HepG2 (cell line): ENCODE measurements around the gene GDAP1L1. TPM values are rescaled to one million over a fixed set of nuclear protein-coding genes. Genes with fewer than 3 reads are reported as not detected.
A peak's percentile ranks its signal among the peaks of the same experiment; 100 is the strongest.

Experiments used
- ATAC-seq: fragments of 200-7000 bp; cut with Tn5 transposase; 3 replicates; pipeline ENCODE4 v1.9.1; 2020; ENCODE audit warnings: mild to moderate bottlenecking, moderate library complexity
- Bru-seq: library from RNA; stranded (reverse); fragments of 400-500 nt; gene quantifications from one replicate; lab custom pipeline; 2021; lab: Mats Ljungman, UMichigan
- BruChase-seq, 2 experiments: library from RNA; stranded (reverse); fragments of 400-500 nt; gene quantifications; one replicate each; lab custom pipeline; 2021; lab: Mats Ljungman, UMichigan
- BruUV-seq: library from RNA; stranded (reverse); fragments of 400-500 nt; replicated peaks from 2 replicates; lab custom pipeline; 2021; lab: Mats Ljungman, UMichigan
- CTCF ChIA-PET: fragments of 300-600 bp; formaldehyde crosslinking; extraction: SDS; loops from one replicate; lab custom pipeline; 2021; ENCODE audit warnings: low total read pairs, inconsistent platforms, low intra/inter-chr PET ratio; lab: Yijun Ruan, JAX
- POLR2A ChIA-PET: fragments of 350-600 bp; sonication (Branson Sonifier 250); formaldehyde crosslinking; loops from one replicate; lab custom pipeline; 2020; ENCODE audit warnings: antibody characterized with exemption, inconsistent platforms; lab: Yijun Ruan, JAX
- DNase-seq: peaks from one replicate; pipeline ENCODE4 v3.0.0-alpha.2; 2015; ENCODE audit warnings: low spot score
- FAIRE-seq: peaks from 3 replicates; lab custom pipeline; 2011; peaks lifted over from hg19 to GRCh38; lab: Jason Lieb, UNC
- H2AFZ ChIP-seq: one replicate; pipeline ENCODE4 v1.6.1; 2011; ENCODE audit warnings: low read length, inconsistent platforms
- H3K27ac ChIP-seq: fragments of 300-600 bp; 3 replicates; pipeline ENCODE4 v1.8.0; 2011; ENCODE audit warnings: mixed run types, mild to moderate bottlenecking, mixed read lengths, low read length, inconsistent platforms; ENCODE audit not compliant: insufficient read depth; ENCODE audit errors: extremely low read length
- H3K27me3 ChIP-seq, 2 experiments: fragments of 200-600 bp in 1 of 2; 2 replicates in 1 of 2; 3 replicates in 1 of 2; pipeline versions ENCODE4 v1.6.0 to v1.8.0; 2011; ENCODE audit warnings: low read length in 2 of 2, mild to moderate bottlenecking in 2 of 2, moderate library complexity in 2 of 2, inconsistent platforms in 1 of 2; ENCODE audit not compliant: insufficient read depth in 2 of 2, control insufficient read depth in 1 of 2
- H3K36me3 ChIP-seq, 2 experiments: fragments of 200-600 bp in 1 of 2; replicated peaks in 1 of 2; 2 replicates in 1 of 2; 3 replicates in 1 of 2; pipeline versions ENCODE4 v1.5.1 to v1.8.0; 2011; ENCODE audit warnings: low read length in 2 of 2, inconsistent platforms in 1 of 2; ENCODE audit not compliant: insufficient read depth in 2 of 2, control insufficient read depth in 1 of 2
- H3K4me1 ChIP-seq: 2 replicates; pipeline ENCODE4 v1.5.1; 2012; ENCODE audit warnings: low read length, inconsistent platforms; ENCODE audit not compliant: insufficient read depth
- H3K4me2 ChIP-seq: 2 replicates; pipeline ENCODE4 v1.6.0; 2011; ENCODE audit warnings: low read depth, low read length, inconsistent platforms
- H3K4me3 ChIP-seq, 3 experiments: fragments of 200-600 bp in 1 of 3; sonication (generic), shearing (Covaris generic) in 1 of 3; replicated peaks in 1 of 3; 2 replicates each; pipeline ENCODE4 v1.5.1; 2011 to 2016; ENCODE audit warnings: low read length in 3 of 3, inconsistent platforms in 2 of 3, low read depth in 2 of 3, mild to moderate bottlenecking in 2 of 3, control low read depth in 1 of 3, mixed read lengths in 1 of 3; ENCODE audit not compliant: insufficient read depth in 1 of 3
- H3K79me2 ChIP-seq: one replicate; pipeline ENCODE4 v1.6.1; 2011; ENCODE audit warnings: low read length, inconsistent platforms; ENCODE audit not compliant: insufficient read depth
- H3K9ac ChIP-seq: 2 replicates; pipeline ENCODE4 v1.6.0; 2011; ENCODE audit warnings: mild to moderate bottlenecking, low read depth, low read length, inconsistent platforms; ENCODE audit not compliant: insufficient read depth
- H3K9me3 ChIP-seq: 2 replicates; pipeline ENCODE4 v1.5.1; 2012; ENCODE audit warnings: mild to moderate bottlenecking, low read length
- H4K20me1 ChIP-seq: 2 replicates; pipeline ENCODE4 v1.6.0; 2011; ENCODE audit warnings: inconsistent platforms, mild to moderate bottlenecking, low read length, moderate library complexity; ENCODE audit not compliant: insufficient read depth
- GABPA ChIP-seq, 2 experiments: IDR thresholded peaks; 2 replicates each; pipeline ENCODE4 v1.6.1; 2011 to 2016; ENCODE audit warnings: low read depth in 2 of 2, low read length in 1 of 2, missing biosample characterization in 1 of 2, missing genetic modification characterization in 1 of 2
- ZFP41 ChIP-seq: sonication (generic); formaldehyde crosslinking; IDR thresholded peaks from 2 replicates; pipeline ENCODE4 v1.4.0; 2020; ENCODE audit warnings: mild to moderate bottlenecking, missing genetic modification reagents, borderline replicate concordance
- ZMYM2 ChIP-seq: sonication (generic); formaldehyde crosslinking; IDR thresholded peaks from 2 replicates; pipeline ENCODE4 v1.8.0; 2022; ENCODE audit warnings: mild to moderate bottlenecking, missing genetic modification reagents
- WGBS: methylation state at CpG from one replicate; pipeline ENCODE4 v1.1.6; 2017; ENCODE audit warnings: low lambda C conversion rate; 5-methylcytosine and 5-hydroxymethylcytosine counted together
- in situ Hi-C: cut with HindIII; loops from 2 replicates; pipeline ENCODE4 v1.10.0; 2017; ENCODE audit warnings: low pct_unique_long_range_greater_than_20kb; ENCODE audit not compliant: extremely low pct_ligation_motif_present
- intact Hi-C: fragments of 100-400 bp; cut with micrococcal nuclease; formaldehyde crosslinking; loops from one replicate; pipeline ENCODE4 v1.10.0; 2022; ENCODE audit not compliant: unreplicated experiment
- long read RNA-seq, 2 experiments: library from RNA in 1 of 2; library from polyadenylated mRNA in 1 of 2; stranded (forward) in 1 of 2; unstranded in 1 of 2; transcript quantifications; one replicate each; pipeline ENCODE4 v2.0.0, GENCODE V29; 2019 to 2022
- polyA minus RNA-seq, 3 experiments: library from RNA; depleted of rRNA, polyadenylated mRNA; stranded (reverse); fragments of >200 nt; gene quantifications; 2 replicates each; pipeline ENCODE4 v1.2.3, GENCODE V29; 2011; ENCODE audit warnings: low replicate concordance in 1 of 3
- polyA plus RNA-seq, 8 experiments: library from polyadenylated mRNA; depleted of rRNA in 3 of 8; stranded (reverse) in 7 of 8; unstranded in 1 of 8; fragments of >200 nt; fragmentation: Illumina TruSeq in 4 of 8; extraction: Trizol in 4 of 8; gene quantifications; 2 replicates each; pipeline versions ENCODE4 v1.2.1 to v1.2.3, GENCODE V29; 2011 to 2016; ENCODE audit warnings: low read depth in 4 of 8, missing spikeins in 1 of 8, mixed read lengths in 1 of 8; ENCODE audit not compliant: insufficient read depth in 1 of 8
- total RNA-seq, 5 experiments: library from RNA; depleted of rRNA; stranded (reverse); fragments of >200 nt; fragmentation: Illumina TruSeq; extraction: Trizol; gene quantifications; 2 replicates each; pipeline ENCODE4 v1.2.3, GENCODE V29; 2016; ENCODE audit warnings: low read depth in 1 of 5

The GDAP1L1 gene
- not detected in 2 replicates for total RNA-seq (2016; rRNA removed; fragmentation: Illumina TruSeq; extraction: Trizol)
- total RNA-seq (2016; cell fraction: cytosol; rRNA removed; fragmentation: Illumina TruSeq; extraction: Trizol; ENCODE audit: low read depth): not detected in 2 replicates
- total RNA-seq (2016; cell fraction: insoluble cytoplasmic fraction; rRNA removed; fragmentation: Illumina TruSeq; extraction: Trizol): not detected in 2 replicates
- total RNA-seq (2016; cell fraction: membrane; rRNA removed; fragmentation: Illumina TruSeq; extraction: Trizol): not detected in 2 replicates
- total RNA-seq (2016; cell fraction: nucleus; rRNA removed; fragmentation: Illumina TruSeq; extraction: Trizol): not detected in 2 replicates
- polyA plus RNA-seq (2011; rRNA removed): 0.04 and 0.13 TPM in 2 replicates
- 0.26 TPM in 1 of 2 replicates, not detected in the other for polyA plus RNA-seq (2011; cell fraction: cytosol; rRNA removed)
- polyA plus RNA-seq (2011; cell fraction: nucleus; rRNA removed): 0.26 TPM in 1 of 2 replicates, not detected in the other
- polyA plus RNA-seq (2012): 0.47 and 0.64 TPM in 2 replicates
- not detected in 2 replicates for polyA plus RNA-seq (2016; cell fraction: cytosol; fragmentation: Illumina TruSeq; extraction: Trizol; ENCODE audit: low read depth)
- polyA plus RNA-seq (2016; cell fraction: insoluble cytoplasmic fraction; fragmentation: Illumina TruSeq; extraction: Trizol; ENCODE audit: low read depth): not detected in 2 replicates
- polyA plus RNA-seq (2016; cell fraction: membrane; fragmentation: Illumina TruSeq; extraction: Trizol; ENCODE audit: low read depth): not detected in 2 replicates
- not detected in 2 replicates for polyA plus RNA-seq (2016; cell fraction: nucleus; fragmentation: Illumina TruSeq; extraction: Trizol; ENCODE audit: insufficient read depth, low read depth)
- not detected in 2 replicates for polyA minus RNA-seq (2011; rRNA and poly(A)+ RNA removed; ENCODE audit: low replicate concordance)
- not detected in 2 replicates for polyA minus RNA-seq (2011; cell fraction: cytosol; rRNA and poly(A)+ RNA removed)
- not detected in 2 replicates for polyA minus RNA-seq (2011; cell fraction: nucleus; rRNA and poly(A)+ RNA removed)
- percentile 15 among the genes with signal in this experiment for Bru-seq, nascent RNA
- percentile 19 among the genes with signal in this experiment for BruChase-seq, experiment 1, labeled RNA remaining after a 6-hour chase
- BruChase-seq, experiment 2, labeled RNA remaining after a 2-hour chase: percentile 17 among the genes with signal in this experiment
- long read RNA-seq, experiment 1: 0 reads
- long read RNA-seq, experiment 2, partial matches to known transcripts: 0 of 3 reads
- long read RNA-seq, experiment 2, other reads (novel, unspliced or antisense): 3 of 3 reads

DNA sequence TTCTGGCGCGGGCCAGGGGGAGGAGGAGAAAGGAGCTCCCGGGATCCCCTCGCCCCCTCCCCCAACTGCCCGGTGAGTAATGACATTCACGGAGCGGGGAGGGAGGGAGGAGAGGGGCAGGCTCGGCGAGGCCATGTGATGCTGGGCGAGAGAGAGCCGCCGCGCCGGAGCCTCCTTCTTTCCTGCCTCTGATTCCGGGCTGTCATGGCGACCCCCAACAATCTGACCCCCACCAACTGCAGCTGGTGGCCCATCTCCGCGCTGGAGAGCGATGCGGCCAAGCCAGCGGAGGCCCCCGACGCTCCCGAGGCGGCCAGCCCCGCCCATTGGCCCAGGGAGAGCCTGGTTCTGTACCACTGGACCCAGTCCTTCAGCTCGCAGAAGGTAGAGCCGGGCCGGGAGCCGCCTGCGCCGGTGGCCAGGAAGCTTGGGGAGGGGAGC lies at the start of gene GDAP1L1:
Gene GDAP1L1, plus strand, starts transcription at position 178 of the 441 bp plus-strand sequence. Its CDS starts 27 bp downstream, at position 205.
- 61% methylated on average over 30 of the region's 32 CpGs for WGBS
- H3K27me3 ChIP-seq: no peaks in the 10 kb centered on the region; a peak in 3 of 5 replicates
- H3K9ac ChIP-seq: no peak within 1 kb of the TSS
- no peak within 1 kb of the TSS for H2AFZ ChIP-seq
- in situ Hi-C loops: no loop called here
- DNase-seq (no peak), FAIRE-seq (no peak), ATAC-seq (no peak)
- no peaks in the 10 kb centered on the region for H3K9me3 ChIP-seq
- POLR2A ChIA-PET: no interaction called here
- no peak within 1 kb of the TSS for H3K27ac ChIP-seq
- H4K20me1 ChIP-seq: no peaks in the 10 kb centered on the region
- TF ChIP-seq ZMYM2 (CRISPR knock-in tag) (no peak), GABPA (IDR thresholded peaks at IDR 0.05; ENCODE audit: low read depth, low read length) (no peak), GABPA (CRISPR knock-in tag; IDR thresholded peaks at IDR 0.05; ENCODE audit: low read depth) (no peak), ZFP41 (no peak)
- no peaks in the 10 kb centered on the region for H3K4me1 ChIP-seq
- no peak within 1 kb of the TSS for H3K4me3 ChIP-seq
- CTCF ChIA-PET: interaction anchor here (1.7 kb wide), 1 partner anchor 64 kb away, joined by 12 read pairs; the partner anchor contains the start of gene FITM2
- intact Hi-C loops: no loop called here
- H3K36me3 ChIP-seq: no peaks in the 10 kb centered on the region
- H3K4me2 ChIP-seq: no peak within 1 kb of the TSS
- H3K79me2 ChIP-seq: no peaks in the 10 kb centered on the region
- no TSS peak for BruUV-seq
